ENCODE data around the gene C19orf81.
A peak's percentile ranks its signal among the peaks of the same experiment; 100 is the strongest.

The C19orf81 gene

GRCh38 chr19:50659318-50660087 lies 10.3 kb downstream of the C19orf81 start:
- DNase-seq = no peak

- no peak for DNase-seq
Observed at GRCh38 chr19:50660088-50660366, 10.8 kb downstream of the C19orf81 start.

GRCh38 chr19:50661023-50661422 lies 11.8 kb downstream of the C19orf81 start:
- no peak for DNase-seq

GRCh38 chr19:50661766-50662650 lies 12.8 kb downstream of the C19orf81 start:
- no peak for DNase-seq

GRCh38 chr19:50662651-50663481 lies 13.6 kb downstream of the C19orf81 start:
- DNase-seq = no peak

- no peak for DNase-seq
Observed at GRCh38 chr19:50663482-50663790, 14.2 kb downstream of the C19orf81 start.

- DNase-seq = no peak
Observed at GRCh38 chr19:50664204-50664603, 15.0 kb downstream of the C19orf81 start.

- DNase-seq = no peak
Observed at GRCh38 chr19:50666346-50667176, 17.3 kb downstream of the C19orf81 start.

- no peak for DNase-seq
Observed at GRCh38 chr19:50667177-50667758, 18.0 kb downstream of the C19orf81 start.

- DNase-seq = no peak
Observed at GRCh38 chr19:50667759-50668231, 18.6 kb downstream of the C19orf81 start.

GRCh38 chr19:50668416-50668815 lies 19.2 kb downstream of the C19orf81 start:
- no peak for DNase-seq

GRCh38 chr19:50668879-50669278 lies 19.6 kb downstream of the C19orf81 start:
- no peak for DNase-seq

- peak in 4 of 6 experiments; percentile 7 to 22 (median 16) for DNase-seq
Observed at GRCh38 chr19:50669302-50670101, 20.3 kb downstream of the C19orf81 start.

- no peak for DNase-seq
Observed at GRCh38 chr19:50670102-50670380, 20.8 kb downstream of the C19orf81 start.

- DNase-seq = no peak
Observed at GRCh38 chr19:50673118-50673517, 23.9 kb downstream of the C19orf81 start.

- DNase-seq = no peak
Observed at GRCh38 chr19:50676625-50677197, 27.5 kb downstream of the C19orf81 start.

GRCh38 chr19:50677636-50678035 lies 28.4 kb downstream of the C19orf81 start:
- DNase-seq = no peak

- no peak for DNase-seq
Observed at GRCh38 chr19:50678323-50678722, 29.1 kb downstream of the C19orf81 start.

- DNase-seq = peak; percentile 47 to 70 (median 60)
Observed at GRCh38 chr19:50679177-50680125, 30.2 kb downstream of the C19orf81 start.

Measured in stimulated activated naive CD4-positive, alpha-beta T cell (primary cell).